ENCODE data around the gene CHD2.

Gene CHD2

DNA sequence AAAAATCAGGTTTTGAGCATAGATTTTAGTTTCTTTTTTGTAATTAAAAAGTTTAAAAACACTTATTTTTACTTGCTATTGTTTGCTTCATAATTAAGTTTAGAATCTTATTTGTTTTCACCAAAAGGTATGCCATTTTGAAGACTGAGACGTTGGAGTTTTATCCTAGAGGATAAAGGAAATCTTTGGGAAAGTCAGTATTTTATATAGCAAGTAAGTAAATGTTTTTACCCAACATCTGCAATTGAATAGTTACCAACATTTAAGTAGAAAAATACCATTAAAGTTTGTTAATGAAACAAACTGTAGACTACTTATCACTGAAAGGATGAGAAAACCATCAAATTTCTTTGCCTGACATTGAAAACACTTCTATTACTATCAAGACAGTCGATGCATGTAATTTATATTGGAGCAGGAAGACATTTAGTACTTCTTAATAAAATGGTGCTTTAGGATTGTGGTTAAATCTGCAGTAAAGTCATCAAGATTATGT lies 14.0 kb upstream of the CHD2 start:
- Histone ChIP-seq H3K4me1 (ENCODE audit: insufficient read depth, low read length, severe bottlenecking) (peaks cover 51% of the 10 kb centered on the region), H3K9me3 (ENCODE audit: low read length) (no peaks in the 10 kb centered on the region), H3K4me2 (ENCODE audit: low read length) (peak overlapping the region; percentile 77), H3K36me3 (ENCODE audit: insufficient read depth, low read length) (peaks cover 81% of the 10 kb centered on the region), H3K9ac (ENCODE audit: low read length) (peak overlapping the region; percentile 96), H3K27me3 (ENCODE audit: insufficient read depth, low read length) (no peaks in the 10 kb centered on the region), H2AFZ (ENCODE audit: low read length) (no peak overlapping the region), H3K79me2 (ENCODE audit: insufficient read depth, low read length) (peaks cover 81% of the 10 kb centered on the region), H3K4me3 (ENCODE audit: low read depth, low read length, poor library complexity, severe bottlenecking) (peak overlapping the region; percentile 91), H4K20me1 (ENCODE audit: insufficient read depth, low read length) (no peaks in the 10 kb centered on the region), H3K9me2 (ENCODE audit: low read depth, low read length) (no peaks in the 10 kb centered on the region), H3K27ac (ENCODE audit: low read depth, low read length, poor library complexity, severe bottlenecking) (peak overlapping the region; percentile 0), H3F3A (ENCODE audit: insufficient read depth, low read length) (peaks cover 6% of the 10 kb centered on the region; the same call in 1 of the 2 replicates)
- TF ChIP-seq, protein P1, sequence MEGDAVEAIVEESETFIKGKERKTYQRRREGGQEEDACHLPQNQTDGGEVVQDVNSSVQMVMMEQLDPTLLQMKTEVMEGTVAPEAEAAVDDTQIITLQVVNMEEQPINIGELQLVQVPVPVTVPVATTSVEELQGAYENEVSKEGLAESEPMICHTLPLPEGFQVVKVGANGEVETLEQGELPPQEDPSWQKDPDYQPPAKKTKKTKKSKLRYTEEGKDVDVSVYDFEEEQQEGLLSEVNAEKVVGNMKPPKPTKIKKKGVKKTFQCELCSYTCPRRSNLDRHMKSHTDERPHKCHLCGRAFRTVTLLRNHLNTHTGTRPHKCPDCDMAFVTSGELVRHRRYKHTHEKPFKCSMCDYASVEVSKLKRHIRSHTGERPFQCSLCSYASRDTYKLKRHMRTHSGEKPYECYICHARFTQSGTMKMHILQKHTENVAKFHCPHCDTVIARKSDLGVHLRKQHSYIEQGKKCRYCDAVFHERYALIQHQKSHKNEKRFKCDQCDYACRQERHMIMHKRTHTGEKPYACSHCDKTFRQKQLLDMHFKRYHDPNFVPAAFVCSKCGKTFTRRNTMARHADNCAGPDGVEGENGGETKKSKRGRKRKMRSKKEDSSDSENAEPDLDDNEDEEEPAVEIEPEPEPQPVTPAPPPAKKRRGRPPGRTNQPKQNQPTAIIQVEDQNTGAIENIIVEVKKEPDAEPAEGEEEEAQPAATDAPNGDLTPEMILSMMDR (IDR thresholded peaks at IDR 0.05; ENCODE audit: low read length), result no peak
- no peak for TF ChIP-seq EZH2 (IDR thresholded peaks at IDR 0.05; ENCODE audit: borderline replicate concordance, low read length)

DNA sequence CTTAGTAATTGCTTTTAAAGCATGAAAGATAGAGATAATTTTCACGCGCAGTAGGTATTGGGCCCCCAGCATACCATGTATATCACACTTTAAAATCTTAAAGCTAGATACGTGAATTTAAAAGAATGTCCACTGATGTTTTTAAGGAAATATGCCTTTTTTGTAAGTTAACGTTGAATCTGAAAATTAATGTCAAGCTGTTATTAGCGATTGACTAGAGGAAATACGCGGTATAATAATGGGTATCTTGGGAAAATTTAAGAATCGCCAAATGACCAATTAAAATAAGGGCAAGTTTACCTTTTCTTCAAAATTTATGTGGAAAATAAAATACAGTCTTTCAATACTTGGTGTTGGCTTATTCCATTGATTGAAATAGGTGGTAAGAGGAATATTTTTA lies 13.3 kb upstream of the CHD2 start:
- H3K27me3 ChIP-seq (ENCODE audit: insufficient read depth, low read length), result no peaks in the 10 kb centered on the region
- H3K4me3 ChIP-seq (ENCODE audit: low read depth, low read length, poor library complexity, severe bottlenecking), result no peak overlapping the region
- peaks cover 88% of the 10 kb centered on the region for H3K36me3 ChIP-seq (ENCODE audit: insufficient read depth, low read length)
- H3K4me2 ChIP-seq (ENCODE audit: low read length), result no peak overlapping the region
- no peaks in the 10 kb centered on the region for H3K9me2 ChIP-seq (ENCODE audit: low read depth, low read length)
- no peak overlapping the region for H3K9ac ChIP-seq (ENCODE audit: low read length)
- H3K4me1 ChIP-seq (ENCODE audit: insufficient read depth, low read length, severe bottlenecking), result peaks cover 43% of the 10 kb centered on the region
- H3K9me3 ChIP-seq (ENCODE audit: low read length), result no peaks in the 10 kb centered on the region
- H3F3A ChIP-seq (ENCODE audit: insufficient read depth, low read length), result peaks cover 9% of the 10 kb centered on the region; the same call in 1 of the 2 replicates
- no peak for TF ChIP-seq EZH2 (IDR thresholded peaks at IDR 0.05; ENCODE audit: borderline replicate concordance, low read length)
- TF ChIP-seq, protein P1 (IDR thresholded peaks at IDR 0.05; ENCODE audit: low read length), result no peak
- no peaks in the 10 kb centered on the region for H4K20me1 ChIP-seq (ENCODE audit: insufficient read depth, low read length)
- no peak overlapping the region for H2AFZ ChIP-seq (ENCODE audit: low read length)
- no peak overlapping the region for H3K27ac ChIP-seq (ENCODE audit: low read depth, low read length, poor library complexity, severe bottlenecking)
- H3K79me2 ChIP-seq (ENCODE audit: insufficient read depth, low read length), result peaks cover 88% of the 10 kb centered on the region

DNA sequence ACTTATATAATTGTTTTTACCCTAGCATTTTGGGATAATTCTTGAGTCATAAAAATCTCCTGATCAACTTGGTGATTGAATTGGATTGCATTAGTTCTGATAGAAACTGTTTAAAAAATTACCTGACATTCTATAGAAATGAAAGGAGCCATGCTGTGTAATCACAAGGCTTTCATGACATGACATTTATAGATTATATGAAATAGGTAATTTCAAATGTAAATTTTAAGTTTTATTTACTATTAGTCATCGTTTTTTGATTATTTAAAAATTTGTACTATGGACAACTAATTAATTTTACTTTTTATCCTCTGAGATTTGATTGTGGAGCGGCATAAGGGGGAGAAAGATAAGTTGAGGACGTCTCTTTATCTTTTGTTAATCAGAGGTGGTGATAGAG lies 12.3 kb upstream of the CHD2 start:
- Histone ChIP-seq H3K27me3 (ENCODE audit: insufficient read depth, low read length) (no peaks in the 10 kb centered on the region), H3K9me3 (ENCODE audit: low read length) (no peaks in the 10 kb centered on the region), H3K4me2 (ENCODE audit: low read length) (no peak overlapping the region), H3K9ac (ENCODE audit: low read length) (no peak overlapping the region), H3K4me1 (ENCODE audit: insufficient read depth, low read length, severe bottlenecking) (peaks cover 40% of the 10 kb centered on the region), H3K4me3 (ENCODE audit: low read depth, low read length, poor library complexity, severe bottlenecking) (no peak overlapping the region), H3F3A (ENCODE audit: insufficient read depth, low read length) (peaks cover 9% of the 10 kb centered on the region; the same call in 1 of the 2 replicates), H3K9me2 (ENCODE audit: low read depth, low read length) (no peaks in the 10 kb centered on the region), H3K27ac (ENCODE audit: low read depth, low read length, poor library complexity, severe bottlenecking) (no peak overlapping the region), H3K79me2 (ENCODE audit: insufficient read depth, low read length) (peaks cover 98% of the 10 kb centered on the region), H2AFZ (ENCODE audit: low read length) (no peak overlapping the region), H4K20me1 (ENCODE audit: insufficient read depth, low read length) (no peaks in the 10 kb centered on the region), H3K36me3 (ENCODE audit: insufficient read depth, low read length) (peaks cover 99% of the 10 kb centered on the region)
- TF ChIP-seq, protein P1 (IDR thresholded peaks at IDR 0.05; ENCODE audit: low read length), result no peak
- TF ChIP-seq EZH2 (IDR thresholded peaks at IDR 0.05; ENCODE audit: borderline replicate concordance, low read length), result no peak

All from OCI-LY1 (cell line).